Calu3 (cell line): ENCODE measurements around the gene WASHC4. TPM values are rescaled to one million over a fixed set of nuclear protein-coding genes. Genes with fewer than 3 reads are reported as not detected.
A peak's percentile ranks its signal among the peaks of the same experiment; 100 is the strongest.

ENCODE experiments used
- BruUV-seq: library from RNA; stranded (reverse); fragments of 400-500 nt; replicated peaks from 2 replicates; lab custom pipeline; 2021; lab: Mats Ljungman, UMichigan
- CTCF ChIA-PET: fragments of 300-600 bp; sonication (Branson Sonifier 250); formaldehyde crosslinking; loops from one replicate; lab custom pipeline; 2022; ENCODE audit warnings: antibody characterized with exemption; lab: Charles Lee
- DNase-seq: peaks from one replicate; pipeline ENCODE4 v3.0.0; 2022
- H3K27ac Mint-ChIP-seq: one replicate; pipeline ENCODE4 v1.8.0; 2022; ENCODE audit warnings: mixed read lengths; ENCODE audit not compliant: unreplicated experiment
- H3K27me3 Mint-ChIP-seq: one replicate; pipeline ENCODE4 v1.8.0; 2022; ENCODE audit warnings: mixed read lengths; ENCODE audit not compliant: unreplicated experiment
- H3K36me3 Mint-ChIP-seq: one replicate; pipeline ENCODE4 v1.8.0; 2022; ENCODE audit warnings: mild to moderate bottlenecking, moderate library complexity, mixed read lengths; ENCODE audit not compliant: insufficient read depth, unreplicated experiment
- H3K4me1 Mint-ChIP-seq: one replicate; pipeline ENCODE4 v1.8.0; 2022; ENCODE audit warnings: mild to moderate bottlenecking, low read depth, mixed read lengths; ENCODE audit not compliant: unreplicated experiment
- H3K4me3 Mint-ChIP-seq: one replicate; pipeline ENCODE4 v1.8.0; 2022; ENCODE audit warnings: mild to moderate bottlenecking, low read depth, moderate library complexity, mixed read lengths; ENCODE audit not compliant: unreplicated experiment
- H3K9me3 Mint-ChIP-seq: one replicate; pipeline ENCODE4 v1.8.0; 2022; ENCODE audit warnings: low read depth, mixed read lengths; ENCODE audit not compliant: unreplicated experiment
- intact Hi-C: fragments of 100-400 bp; cut with micrococcal nuclease; formaldehyde crosslinking; loops from one replicate; pipeline ENCODE4 v1.10.0; 2022; ENCODE audit not compliant: unreplicated experiment
- total RNA-seq: library from RNA; stranded (reverse); gene quantifications from 2 replicates; pipeline ENCODE4 v1.2.3, GENCODE V29; 2022
- TF ChIP-seq, protein P1 (sequence below): fragments of 200-600 bp; IDR thresholded peaks from one replicate; pipeline ENCODE4 v1.8.0; 2022; ENCODE audit warnings: antibody characterized with exemption; ENCODE audit not compliant: unreplicated experiment

Gene WASHC4
- total RNA-seq, 1 experiment from 2014 or later: 73.0 TPM

GRCh38 chr12:105104762-105105161, 2.8 kb upstream of the WASHC4 start:
- no peaks in the 10 kb centered on the region for H3K27me3 Mint-ChIP-seq
- H3K4me1 Mint-ChIP-seq: peaks cover 21% of the 10 kb centered on the region
- intact Hi-C loops: loop anchor here (5.0 kb wide), 1 partner anchor 432 kb away; no protein-coding TSS in a partner anchor
- TF ChIP-seq, protein P1, sequence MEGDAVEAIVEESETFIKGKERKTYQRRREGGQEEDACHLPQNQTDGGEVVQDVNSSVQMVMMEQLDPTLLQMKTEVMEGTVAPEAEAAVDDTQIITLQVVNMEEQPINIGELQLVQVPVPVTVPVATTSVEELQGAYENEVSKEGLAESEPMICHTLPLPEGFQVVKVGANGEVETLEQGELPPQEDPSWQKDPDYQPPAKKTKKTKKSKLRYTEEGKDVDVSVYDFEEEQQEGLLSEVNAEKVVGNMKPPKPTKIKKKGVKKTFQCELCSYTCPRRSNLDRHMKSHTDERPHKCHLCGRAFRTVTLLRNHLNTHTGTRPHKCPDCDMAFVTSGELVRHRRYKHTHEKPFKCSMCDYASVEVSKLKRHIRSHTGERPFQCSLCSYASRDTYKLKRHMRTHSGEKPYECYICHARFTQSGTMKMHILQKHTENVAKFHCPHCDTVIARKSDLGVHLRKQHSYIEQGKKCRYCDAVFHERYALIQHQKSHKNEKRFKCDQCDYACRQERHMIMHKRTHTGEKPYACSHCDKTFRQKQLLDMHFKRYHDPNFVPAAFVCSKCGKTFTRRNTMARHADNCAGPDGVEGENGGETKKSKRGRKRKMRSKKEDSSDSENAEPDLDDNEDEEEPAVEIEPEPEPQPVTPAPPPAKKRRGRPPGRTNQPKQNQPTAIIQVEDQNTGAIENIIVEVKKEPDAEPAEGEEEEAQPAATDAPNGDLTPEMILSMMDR: no peak
- DNase-seq: no peak
- H3K27ac Mint-ChIP-seq: no peak overlapping the region
- peaks cover 34% of the 10 kb centered on the region for H3K36me3 Mint-ChIP-seq
- H3K9me3 Mint-ChIP-seq: no peaks in the 10 kb centered on the region
- CTCF ChIA-PET: interaction anchor here (0.8 kb wide), 1 partner anchor 109 kb away, joined by 4 read pairs; no protein-coding TSS in a partner anchor
- no TSS peak for BruUV-seq
- no peak overlapping the region for H3K4me3 Mint-ChIP-seq

GRCh38 chr12:105106621-105107020, 910 bp upstream of the WASHC4 start:
- intact Hi-C loops: no loop called here
- Mint-ChIP-seq H3K27ac (peak overlapping the region; percentile 97), H3K4me1 (peaks cover 18% of the 10 kb centered on the region), H3K4me3 (peak overlapping the region; percentile 98), H3K9me3 (no peaks in the 10 kb centered on the region), H3K36me3 (peaks cover 38% of the 10 kb centered on the region), H3K27me3 (no peaks in the 10 kb centered on the region)
- DNase-seq: no peak
- no TSS peak for BruUV-seq
- CTCF ChIA-PET: no interaction called here
- TF ChIP-seq, protein P1: no peak

GRCh38 chr12:105107171-105107493, 399 bp upstream of the WASHC4 start:
- Mint-ChIP-seq H3K9me3 (no peaks in the 10 kb centered on the region), H3K4me3 (peak overlapping the region; percentile 98), H3K36me3 (peaks cover 43% of the 10 kb centered on the region), H3K27ac (peak overlapping the region; percentile 97), H3K4me1 (peaks cover 23% of the 10 kb centered on the region), H3K27me3 (no peaks in the 10 kb centered on the region)
- TF ChIP-seq, protein P1: no peak
- CTCF ChIA-PET: interaction anchor here (1.4 kb wide), 1 partner anchor 15 kb away, joined by 3 read pairs; no protein-coding TSS in a partner anchor
- no peak for DNase-seq
- intact Hi-C loops: no loop called here
- TSS peak; percentile 71 for BruUV-seq

DNA sequence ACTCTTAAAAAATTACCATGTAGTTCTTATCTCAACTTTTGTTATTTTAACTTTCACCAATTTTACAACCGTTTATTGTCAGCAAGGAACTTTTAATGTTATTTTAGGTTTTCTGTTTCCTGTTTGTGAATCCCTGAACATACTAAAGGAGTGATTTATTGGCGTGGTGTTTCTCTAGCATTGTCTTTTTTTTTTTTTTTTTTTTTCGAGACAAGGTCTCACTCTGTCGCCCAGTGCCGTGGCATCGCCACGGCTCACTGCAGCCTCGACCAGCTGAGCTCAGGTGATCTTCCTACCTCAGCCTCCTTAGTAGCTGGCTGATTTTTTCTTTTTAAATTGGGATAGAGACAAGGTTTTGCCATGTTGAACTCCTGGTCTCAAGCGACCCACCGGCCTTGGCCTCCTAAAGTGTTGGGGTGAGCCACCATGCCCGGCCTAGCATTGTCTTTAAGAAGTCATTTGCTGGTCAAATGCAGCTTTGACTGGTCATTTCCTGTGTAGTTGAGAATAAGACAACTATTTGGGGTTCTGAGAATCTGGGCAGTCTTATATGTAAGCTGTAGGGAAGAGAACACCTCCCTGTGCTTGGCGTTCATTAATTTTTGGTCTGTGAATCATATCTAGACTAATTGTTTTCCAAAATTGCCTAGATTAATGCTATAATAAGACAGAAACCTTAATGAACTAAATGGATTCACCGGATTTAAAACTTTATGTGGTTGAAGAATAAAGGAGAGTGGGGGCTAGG, 2.1 kb downstream of the WASHC4 start:
- TF ChIP-seq, protein P1: no peak
- Mint-ChIP-seq H3K4me1 (peaks cover 39% of the 10 kb centered on the region), H3K9me3 (no peaks in the 10 kb centered on the region), H3K36me3 (peaks cover 62% of the 10 kb centered on the region), H3K27ac (peak overlapping the region; percentile 92), H3K4me3 (peak overlapping the region; percentile 98), H3K27me3 (no peaks in the 10 kb centered on the region)
- BruUV-seq: no TSS peak
- intact Hi-C loops: loop anchor here (5.0 kb wide), 1 partner anchor 38 kb away; no protein-coding TSS in a partner anchor
- peak; percentile 25 for DNase-seq
- CTCF ChIA-PET: interaction anchor here (0.5 to 0.8 kb wide), 6 partner anchors 27 to 1102 kb away, joined by 4 to 5 read pairs (median 5); no protein-coding TSS in a partner anchor
